Uterus (tissue), 2 donors: ENCODE results near the gene THRB.

ENCODE experiments used
- POLR2A ChIP-seq, 2 donors: fragments of 450-650 bp; IDR thresholded peaks; one replicate each; pipeline ENCODE4 v1.6.1; 2016; ENCODE audit warnings: antibody characterized with exemption in 2 of 2, mild to moderate bottlenecking in 1 of 2, moderate library complexity in 1 of 2
- TF ChIP-seq, protein P1 (sequence below), 4 experiments: fragments of 200-600 bp in 2 of 4; fragments of 450-650 bp in 2 of 4; sonication (generic) in 2 of 4; IDR thresholded peaks; one replicate each; pipeline ENCODE4 v1.5.1; 2016 to 2019; ENCODE audit warnings: antibody characterized with exemption in 4 of 4, mild to moderate bottlenecking in 2 of 4, moderate library complexity in 1 of 4

- TF ChIP-seq, protein P1, sequence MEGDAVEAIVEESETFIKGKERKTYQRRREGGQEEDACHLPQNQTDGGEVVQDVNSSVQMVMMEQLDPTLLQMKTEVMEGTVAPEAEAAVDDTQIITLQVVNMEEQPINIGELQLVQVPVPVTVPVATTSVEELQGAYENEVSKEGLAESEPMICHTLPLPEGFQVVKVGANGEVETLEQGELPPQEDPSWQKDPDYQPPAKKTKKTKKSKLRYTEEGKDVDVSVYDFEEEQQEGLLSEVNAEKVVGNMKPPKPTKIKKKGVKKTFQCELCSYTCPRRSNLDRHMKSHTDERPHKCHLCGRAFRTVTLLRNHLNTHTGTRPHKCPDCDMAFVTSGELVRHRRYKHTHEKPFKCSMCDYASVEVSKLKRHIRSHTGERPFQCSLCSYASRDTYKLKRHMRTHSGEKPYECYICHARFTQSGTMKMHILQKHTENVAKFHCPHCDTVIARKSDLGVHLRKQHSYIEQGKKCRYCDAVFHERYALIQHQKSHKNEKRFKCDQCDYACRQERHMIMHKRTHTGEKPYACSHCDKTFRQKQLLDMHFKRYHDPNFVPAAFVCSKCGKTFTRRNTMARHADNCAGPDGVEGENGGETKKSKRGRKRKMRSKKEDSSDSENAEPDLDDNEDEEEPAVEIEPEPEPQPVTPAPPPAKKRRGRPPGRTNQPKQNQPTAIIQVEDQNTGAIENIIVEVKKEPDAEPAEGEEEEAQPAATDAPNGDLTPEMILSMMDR (IDR thresholded peaks at IDR 0.05) = no peak
- TF ChIP-seq POLR2A (IDR thresholded peaks at IDR 0.05) = no peak
Measured at GRCh38 chr3:24500806-24501205, 6.2 kb upstream of the THRB start.
